Suprapubic skin (tissue), 4 donors: ENCODE measurements around the gene EDC4. TPM values are rescaled to one million over a fixed set of nuclear protein-coding genes. Genes with fewer than 3 reads are reported as not detected.

ENCODE experiments used
- DNase-seq, 2 donors: peaks; one replicate each; pipeline ENCODE4 v3.0.0-alpha.2; 2019; ENCODE audit warnings: low spot score in 2 of 2
- H3K27ac ChIP-seq: fragments of 200-600 bp; sonication (generic); one replicate; pipeline ENCODE4 v1.5.1; 2019
- H3K27me3 ChIP-seq: fragments of 200-600 bp; sonication (generic); one replicate; pipeline ENCODE4 v1.5.1; 2019
- H3K36me3 ChIP-seq: fragments of 200-600 bp; sonication (generic); one replicate; pipeline ENCODE4 v1.5.1; 2019
- H3K4me1 ChIP-seq: fragments of 200-600 bp; sonication (generic); one replicate; pipeline ENCODE4 v1.5.1; 2019
- H3K4me3 ChIP-seq: fragments of 200-600 bp; sonication (generic); one replicate; pipeline ENCODE4 v1.5.1; 2019; ENCODE audit warnings: mild to moderate bottlenecking
- H3K9me3 ChIP-seq: fragments of 200-600 bp; sonication (generic); one replicate; pipeline ENCODE4 v1.5.1; 2019
- EP300 ChIP-seq: sonication (generic); formaldehyde crosslinking; IDR thresholded peaks from one replicate; pipeline ENCODE4 v1.6.1; 2017; ENCODE audit warnings: antibody characterized with exemption
- POLR2A ChIP-seq, 2 donors: fragments of 450-650 bp; IDR thresholded peaks; one replicate each; pipeline ENCODE4 v1.6.1; 2017; ENCODE audit warnings: antibody characterized with exemption in 2 of 2, mild to moderate bottlenecking in 2 of 2, moderate library complexity in 2 of 2
- POLR2AphosphoS5 ChIP-seq, 3 donors: sonication (generic); formaldehyde crosslinking; IDR thresholded peaks; one replicate each; pipeline ENCODE4 v1.6.1; 2017; ENCODE audit warnings: antibody characterized with exemption in 3 of 3
- WGBS: methylation state at CpG from one replicate; pipeline ENCODE4 v1.1.5; 2018; 5-methylcytosine and 5-hydroxymethylcytosine counted together
- total RNA-seq, 4 donors: library from RNA; depleted of rRNA; stranded (reverse); fragments of >200 nt; gene quantifications; one replicate each; pipeline ENCODE4 v1.1.0, GENCODE V29; 2016
- TF ChIP-seq, protein P1 (sequence below), 2 donors: fragments of 200-600 bp in 1 of 2; fragments of 450-650 bp in 1 of 2; sonication (generic) in 1 of 2; IDR thresholded peaks; one replicate each; pipeline ENCODE4 v1.5.1; 2016 to 2019; ENCODE audit warnings: antibody characterized with exemption in 2 of 2, mild to moderate bottlenecking in 1 of 2, moderate library complexity in 1 of 2

Gene EDC4
- total RNA-seq, 4 donors from 2014 or later = 59.5 to 110 (median 68.0) TPM

DNA sequence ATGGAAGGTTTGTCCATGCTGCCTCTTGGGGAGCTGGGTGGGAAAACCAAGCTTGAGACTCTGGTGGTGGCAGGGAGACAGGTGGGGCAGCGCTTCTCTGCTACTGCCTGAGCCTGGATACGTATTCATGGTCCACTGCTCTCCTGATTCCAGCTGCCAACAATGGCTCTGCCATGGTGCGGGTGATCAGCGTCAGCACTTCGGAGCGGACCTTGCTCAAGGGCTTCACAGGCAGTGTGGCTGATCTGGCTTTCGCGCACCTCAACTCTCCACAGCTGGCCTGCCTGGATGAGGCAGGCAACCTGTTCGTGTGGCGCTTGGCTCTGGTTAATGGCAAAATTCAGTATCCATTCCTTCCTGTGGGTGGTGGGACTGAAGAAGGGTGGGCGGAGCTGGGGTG is 4.2 kb downstream of the EDC4 start:
- 100% methylated on average over 1 of the region's 11 CpGs for WGBS
- Histone ChIP-seq H3K27me3 (no peaks in the 10 kb centered on the region), H3K36me3 (peaks cover 57% of the 10 kb centered on the region), H3K4me1 (peaks cover 36% of the 10 kb centered on the region), H3K9me3 (no peaks in the 10 kb centered on the region), H3K4me3 (no peak overlapping the region), H3K27ac (no peak overlapping the region)
- no peak for DNase-seq
- TF ChIP-seq EP300 (no peak), POLR2A (IDR thresholded peaks at IDR 0.05) (no peak), POLR2AphosphoS5 (IDR thresholded peaks at IDR 0.05) (no peak)
- TF ChIP-seq, protein P1, sequence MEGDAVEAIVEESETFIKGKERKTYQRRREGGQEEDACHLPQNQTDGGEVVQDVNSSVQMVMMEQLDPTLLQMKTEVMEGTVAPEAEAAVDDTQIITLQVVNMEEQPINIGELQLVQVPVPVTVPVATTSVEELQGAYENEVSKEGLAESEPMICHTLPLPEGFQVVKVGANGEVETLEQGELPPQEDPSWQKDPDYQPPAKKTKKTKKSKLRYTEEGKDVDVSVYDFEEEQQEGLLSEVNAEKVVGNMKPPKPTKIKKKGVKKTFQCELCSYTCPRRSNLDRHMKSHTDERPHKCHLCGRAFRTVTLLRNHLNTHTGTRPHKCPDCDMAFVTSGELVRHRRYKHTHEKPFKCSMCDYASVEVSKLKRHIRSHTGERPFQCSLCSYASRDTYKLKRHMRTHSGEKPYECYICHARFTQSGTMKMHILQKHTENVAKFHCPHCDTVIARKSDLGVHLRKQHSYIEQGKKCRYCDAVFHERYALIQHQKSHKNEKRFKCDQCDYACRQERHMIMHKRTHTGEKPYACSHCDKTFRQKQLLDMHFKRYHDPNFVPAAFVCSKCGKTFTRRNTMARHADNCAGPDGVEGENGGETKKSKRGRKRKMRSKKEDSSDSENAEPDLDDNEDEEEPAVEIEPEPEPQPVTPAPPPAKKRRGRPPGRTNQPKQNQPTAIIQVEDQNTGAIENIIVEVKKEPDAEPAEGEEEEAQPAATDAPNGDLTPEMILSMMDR (IDR thresholded peaks at IDR 0.05) = no peak

DNA sequence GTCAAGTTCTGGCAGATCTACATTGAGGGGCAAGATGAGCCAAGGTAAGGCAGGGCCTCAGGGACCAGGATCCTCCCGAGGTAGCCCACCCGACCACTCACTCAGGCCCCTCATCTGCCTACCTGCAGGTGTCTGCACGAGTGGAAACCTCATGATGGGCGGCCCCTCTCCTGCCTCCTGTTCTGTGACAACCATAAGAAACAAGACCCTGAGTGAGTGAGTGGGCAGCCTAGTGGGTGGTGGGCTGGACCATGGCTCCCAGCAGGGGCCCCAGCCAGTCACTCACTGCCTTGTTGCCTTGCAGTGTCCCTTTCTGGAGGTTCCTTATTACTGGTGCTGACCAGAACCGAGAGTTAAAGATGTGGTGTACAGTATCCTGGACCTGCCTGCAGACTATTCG is 5.4 kb downstream of the EDC4 start:
- H3K4me3 ChIP-seq = no peak overlapping the region
- no peak for DNase-seq
- TF ChIP-seq, protein P1 (IDR thresholded peaks at IDR 0.05) = no peak
- TF ChIP-seq POLR2A (IDR thresholded peaks at IDR 0.05) = no peak
- WGBS = 100% methylated on average over 2 of the region's 6 CpGs
- no peaks in the 10 kb centered on the region for H3K9me3 ChIP-seq
- H3K27ac ChIP-seq = no peak overlapping the region
- H3K27me3 ChIP-seq = no peaks in the 10 kb centered on the region
- peaks cover 29% of the 10 kb centered on the region for H3K4me1 ChIP-seq
- peaks cover 69% of the 10 kb centered on the region for H3K36me3 ChIP-seq

DNA sequence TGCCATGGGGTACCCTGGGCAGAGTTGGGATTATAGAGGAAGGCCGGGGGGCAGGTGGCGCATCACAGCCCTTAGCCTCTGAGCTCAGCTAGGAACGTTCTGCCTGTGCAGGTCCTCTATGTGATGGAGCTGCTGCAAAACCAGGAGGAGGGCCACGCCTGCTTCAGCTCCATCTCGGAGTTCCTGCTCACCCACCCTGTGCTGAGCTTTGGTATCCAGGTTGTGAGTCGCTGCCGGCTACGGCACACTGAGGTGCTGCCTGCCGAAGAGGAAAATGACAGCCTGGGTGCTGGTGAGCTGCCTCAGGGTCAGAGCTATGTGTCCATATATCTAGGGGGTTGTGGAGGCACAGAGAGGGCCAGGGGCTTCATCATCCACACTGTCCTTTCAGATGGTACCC is 6.0 kb downstream of the EDC4 start:
- no peak for DNase-seq
- Histone ChIP-seq H3K27ac (no peak overlapping the region), H3K27me3 (no peaks in the 10 kb centered on the region), H3K36me3 (peaks cover 73% of the 10 kb centered on the region), H3K4me3 (no peak overlapping the region), H3K4me1 (peaks cover 24% of the 10 kb centered on the region), H3K9me3 (no peaks in the 10 kb centered on the region)
- no peak for TF ChIP-seq POLR2A (IDR thresholded peaks at IDR 0.05)
- WGBS = 100% methylated on average over 7 of the region's 9 CpGs

DNA sequence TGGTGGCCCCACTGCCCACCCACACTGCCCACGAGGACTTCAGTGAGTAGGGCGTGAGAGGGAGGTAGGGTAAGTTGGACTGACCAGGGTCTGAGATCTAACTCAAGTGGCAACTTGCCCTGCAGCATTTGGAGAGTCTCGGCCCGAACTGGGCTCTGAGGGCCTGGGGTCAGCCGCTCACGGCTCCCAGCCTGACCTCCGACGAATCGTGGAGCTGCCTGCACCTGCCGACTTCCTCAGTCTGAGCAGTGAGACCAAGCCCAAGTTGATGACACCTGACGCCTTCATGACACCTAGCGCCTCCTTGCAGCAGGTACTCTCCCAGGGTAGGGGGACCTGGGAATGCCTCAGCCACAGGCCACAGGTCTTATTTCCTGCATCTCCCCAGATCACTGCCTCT is 6.6 kb downstream of the EDC4 start:
- Histone ChIP-seq H3K27ac (no peak overlapping the region), H3K9me3 (no peaks in the 10 kb centered on the region), H3K4me1 (peaks cover 24% of the 10 kb centered on the region), H3K4me3 (no peak overlapping the region), H3K27me3 (no peaks in the 10 kb centered on the region), H3K36me3 (peaks cover 76% of the 10 kb centered on the region)
- TF ChIP-seq POLR2AphosphoS5 (IDR thresholded peaks at IDR 0.05) (no peak), POLR2A (IDR thresholded peaks at IDR 0.05) (no peak), EP300 (no peak)
- TF ChIP-seq, protein P1 (IDR thresholded peaks at IDR 0.05) = no peak
- no peak for DNase-seq
- WGBS = 79% methylated on average over 8 of the region's 12 CpGs

DNA sequence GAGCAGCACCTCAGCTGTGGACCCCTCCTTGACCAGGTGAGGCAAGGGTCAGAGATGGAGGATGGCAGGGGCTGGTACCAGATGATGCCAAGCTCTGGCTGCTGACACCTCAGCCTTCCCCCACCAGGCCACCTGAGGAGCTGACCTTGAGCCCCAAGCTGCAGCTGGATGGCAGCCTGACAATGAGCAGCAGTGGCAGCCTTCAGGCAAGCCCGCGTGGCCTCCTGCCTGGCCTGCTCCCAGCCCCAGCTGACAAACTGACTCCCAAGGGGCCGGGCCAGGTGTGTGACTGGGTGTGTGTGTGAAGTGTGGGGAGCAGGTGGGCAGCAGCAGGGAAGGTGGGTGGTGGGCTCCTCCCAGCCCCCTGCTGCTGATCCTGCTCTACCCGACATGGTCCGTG is 7.1 kb downstream of the EDC4 start:
- H3K27ac ChIP-seq = no peak overlapping the region
- TF ChIP-seq, protein P1 (IDR thresholded peaks at IDR 0.05) = no peak
- TF ChIP-seq EP300 = no peak
- no peak for TF ChIP-seq POLR2AphosphoS5 (IDR thresholded peaks at IDR 0.05)
- no peak for TF ChIP-seq POLR2A (IDR thresholded peaks at IDR 0.05)
- no peaks in the 10 kb centered on the region for H3K27me3 ChIP-seq
- H3K4me3 ChIP-seq = no peak overlapping the region
- no peaks in the 10 kb centered on the region for H3K9me3 ChIP-seq
- no peak for DNase-seq
- peaks cover 24% of the 10 kb centered on the region for H3K4me1 ChIP-seq
- WGBS = 84% methylated on average over 3 of the region's 5 CpGs
- peaks cover 76% of the 10 kb centered on the region for H3K36me3 ChIP-seq

DNA sequence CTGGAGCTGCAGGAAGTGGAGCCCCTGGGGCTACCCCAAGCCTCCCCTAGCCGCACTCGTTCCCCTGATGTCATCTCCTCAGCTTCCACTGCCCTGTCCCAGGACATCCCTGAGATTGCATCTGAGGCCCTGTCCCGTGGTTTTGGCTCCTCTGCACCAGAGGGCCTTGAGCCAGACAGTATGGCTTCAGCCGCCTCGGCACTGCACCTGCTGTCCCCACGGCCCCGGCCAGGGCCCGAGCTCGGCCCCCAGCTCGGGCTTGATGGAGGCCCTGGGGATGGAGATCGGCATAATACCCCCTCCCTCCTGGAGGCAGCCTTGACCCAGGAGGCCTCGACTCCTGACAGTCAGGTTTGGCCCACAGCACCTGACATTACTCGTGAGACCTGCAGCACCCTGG is 7.7 kb downstream of the EDC4 start:
- no peak for TF ChIP-seq POLR2AphosphoS5 (IDR thresholded peaks at IDR 0.05)
- TF ChIP-seq EP300 = no peak
- TF ChIP-seq POLR2A (IDR thresholded peaks at IDR 0.05) = no peak
- TF ChIP-seq, protein P1 (IDR thresholded peaks at IDR 0.05) = no peak
- H3K27ac ChIP-seq = no peak overlapping the region
- peaks cover 80% of the 10 kb centered on the region for H3K36me3 ChIP-seq
- WGBS = 88% methylated on average over 11 of the region's 13 CpGs
- no peaks in the 10 kb centered on the region for H3K27me3 ChIP-seq
- H3K9me3 ChIP-seq = no peaks in the 10 kb centered on the region
- peaks cover 22% of the 10 kb centered on the region for H3K4me1 ChIP-seq
- H3K4me3 ChIP-seq = no peak overlapping the region
- DNase-seq = no peak
